Erythroblast (primary cell): ENCODE data around the gene SCN2A.

Source experiments
- GATA1 ChIP-seq: IDR thresholded peaks from 2 replicates; pipeline ENCODE4 v1.6.1; 2011; ENCODE audit warnings: low read depth, mild to moderate bottlenecking, control low read depth, low read length, moderate library complexity
- POLR2A ChIP-seq: IDR thresholded peaks from 2 replicates; pipeline ENCODE4 v1.6.1; 2011; ENCODE audit warnings: mild to moderate bottlenecking, low read length

DNA sequence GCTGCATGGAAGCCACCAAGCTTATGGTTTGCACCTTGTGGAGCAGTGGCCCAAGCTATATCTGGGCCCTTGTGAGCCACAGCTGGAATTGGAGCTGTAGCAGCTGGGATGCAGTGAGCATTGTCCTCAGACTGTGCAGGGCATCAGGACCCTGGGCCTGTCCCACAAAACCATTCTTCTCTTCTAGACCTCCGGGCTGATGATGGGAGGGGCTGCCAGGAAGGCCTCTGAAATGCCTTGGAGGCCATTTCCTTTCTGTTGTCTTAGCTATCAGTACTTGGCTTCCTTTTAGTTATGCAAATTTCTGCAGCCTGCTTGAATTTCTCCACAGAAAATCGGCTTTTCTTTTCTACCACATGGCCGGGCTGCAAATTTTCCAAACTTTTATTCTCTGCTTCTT is 183.9 kb downstream of the SCN2A start:
- TF ChIP-seq POLR2A (no peak), GATA1 (no peak)
